Activated T-cell treated with anti-CD3 and anti-CD28 coated beads, Interleukin-2, amount 50 U/mL, for 1 hour (primary cell): Measurements from ENCODE around the gene LSM3.
A peak's percentile ranks its signal among the peaks of the same experiment; 100 is the strongest.

Experiments used
- DNase-seq: peaks from one replicate; pipeline ENCODE4 v3.0.0-alpha.2; 2020

The LSM3 gene

GRCh38 chr3:14178247-14179113, at the start of gene LSM3, which contains the start of gene XPC:
Gene LSM3 (plus strand): TSS chr3:14178817. CDS start chr3:14178861, 44 bp downstream.
Gene XPC (minus strand): TSS chr3:14178601. CDS start chr3:14178568, 33 bp downstream.
- DNase-seq: peak; percentile 100

DNA sequence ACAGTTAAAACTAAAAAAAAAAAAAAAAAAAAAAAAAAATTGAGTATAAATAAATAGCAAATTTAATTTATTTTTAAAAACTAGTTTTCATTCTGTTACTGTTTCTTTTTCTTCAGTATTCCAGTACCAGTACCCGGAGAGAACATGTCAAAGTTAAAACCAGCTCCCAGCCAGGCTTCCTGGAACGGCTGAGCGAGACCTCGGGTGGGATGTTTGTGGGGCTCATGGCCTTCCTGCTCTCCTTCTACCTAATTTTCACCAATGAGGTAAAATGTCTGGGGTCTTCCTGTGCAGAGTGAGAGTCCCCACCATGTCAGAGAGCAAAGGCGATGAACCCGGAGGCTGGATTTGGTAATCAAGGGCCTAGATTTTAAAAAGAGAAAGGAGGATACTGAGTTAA, 49.3 kb upstream of the LSM3 start:
- DNase-seq: no peak

- DNase-seq: no peak
These were observed 48.4 kb upstream of the LSM3 start for GRCh38 chr3:14130230-14130629.

DNA sequence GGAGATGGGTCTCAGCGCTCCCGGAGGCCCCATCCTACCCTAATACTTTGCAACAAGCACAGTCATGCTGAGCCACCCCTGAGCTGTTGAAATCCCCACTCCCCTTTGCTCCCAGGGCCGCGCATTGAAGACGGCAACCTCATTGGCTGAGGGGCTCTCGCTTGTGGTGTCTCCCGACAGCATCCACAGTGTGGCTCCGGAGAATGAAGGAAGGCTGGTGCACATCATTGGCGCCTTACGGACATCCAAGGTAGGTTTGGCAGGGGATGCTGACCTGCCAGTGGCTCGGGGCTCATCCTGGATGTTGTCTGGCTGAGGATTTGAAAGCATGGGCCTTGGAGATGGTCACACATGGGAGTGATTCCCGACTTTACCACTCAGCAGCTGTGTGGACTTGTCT, 47.9 kb upstream of the LSM3 start:
- DNase-seq: no peak

- DNase-seq: no peak
These were observed 47.5 kb upstream of the LSM3 start for GRCh38 chr3:14131134-14131533.

DNA sequence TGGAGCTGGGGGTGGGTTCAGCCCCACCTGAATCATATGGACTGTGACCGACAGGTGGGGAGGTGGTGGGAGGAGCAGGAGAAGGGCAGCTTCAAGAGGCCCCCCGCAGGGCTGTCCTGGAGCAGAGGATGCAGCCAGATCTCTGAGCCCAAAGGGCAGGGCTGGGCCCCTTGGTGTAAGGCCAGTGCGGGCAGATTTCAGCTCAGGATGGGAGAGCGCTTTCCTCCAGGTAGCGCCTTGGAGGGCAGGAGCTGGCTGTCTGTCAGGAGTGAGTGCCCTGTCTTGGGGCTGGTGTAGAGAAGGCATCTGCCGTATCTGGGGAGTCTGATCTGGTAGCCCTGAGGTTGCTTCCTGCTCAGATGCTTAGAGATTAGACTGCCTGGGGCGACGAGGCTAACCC, 46.5 kb upstream of the LSM3 start:
- DNase-seq: no peak

DNA sequence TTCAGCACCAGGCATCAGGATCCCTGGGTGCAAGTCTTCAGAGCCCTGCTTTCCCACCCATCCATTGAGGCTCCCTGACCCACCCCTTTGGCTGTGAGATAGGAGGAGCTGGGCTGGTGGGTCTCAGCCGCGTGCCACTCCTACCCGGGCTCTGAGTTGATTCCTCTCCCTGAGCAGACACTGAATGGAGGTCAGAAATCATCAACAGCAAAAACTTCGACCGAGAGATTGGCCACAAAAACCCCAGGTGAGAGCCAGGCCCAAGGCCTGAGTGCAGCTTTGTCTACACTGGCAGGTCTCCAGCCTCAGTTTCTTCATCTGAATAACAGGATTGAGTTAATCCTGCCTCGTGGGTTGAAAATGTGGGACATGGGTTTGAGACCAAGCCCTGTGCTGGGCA, 45.9 kb upstream of the LSM3 start:
- DNase-seq: no peak

- DNase-seq: no peak
These were observed 45.3 kb upstream of the LSM3 start for GRCh38 chr3:14133188-14133800.

DNA sequence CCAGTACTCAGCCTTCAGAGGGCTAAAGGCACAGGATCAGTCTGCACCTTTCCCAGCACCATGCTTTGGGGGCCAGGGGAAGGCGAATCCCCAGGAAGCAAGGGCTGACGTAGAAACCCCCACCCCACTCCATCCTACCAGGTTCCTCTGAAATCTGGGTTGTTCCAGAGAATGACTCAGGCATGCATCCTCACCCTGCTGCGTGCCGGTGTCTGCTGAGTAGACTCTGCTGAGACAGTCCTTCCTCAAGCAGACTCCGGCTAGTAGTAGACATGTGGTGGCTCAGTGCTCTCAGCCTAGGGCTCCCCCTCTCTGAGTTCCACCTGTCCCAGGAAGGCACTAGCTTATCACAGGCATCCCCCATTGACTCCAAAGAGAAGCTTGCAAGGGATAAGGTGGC, 44.7 kb upstream of the LSM3 start:
- DNase-seq: no peak

DNA sequence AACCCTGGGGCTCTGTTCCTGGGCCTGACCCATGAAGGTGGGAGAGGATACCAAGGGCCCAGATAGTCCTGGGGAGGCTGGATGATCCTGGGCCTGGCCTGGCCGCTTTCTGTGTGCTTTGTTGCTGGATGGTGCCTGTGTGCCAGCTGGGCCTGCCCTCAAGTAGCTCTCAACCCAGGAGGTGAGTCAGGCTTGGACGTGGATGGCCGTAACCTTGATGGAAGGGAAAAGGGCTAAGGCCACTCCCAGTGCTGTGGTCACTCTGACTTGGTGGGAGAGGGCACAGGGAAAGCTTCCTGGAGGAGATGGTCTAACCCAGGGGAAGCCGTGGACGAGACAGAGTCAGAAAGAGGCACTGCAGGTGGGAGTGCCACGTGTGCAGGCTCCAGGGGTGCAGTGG, 44.3 kb upstream of the LSM3 start:
- DNase-seq: no peak

DNA sequence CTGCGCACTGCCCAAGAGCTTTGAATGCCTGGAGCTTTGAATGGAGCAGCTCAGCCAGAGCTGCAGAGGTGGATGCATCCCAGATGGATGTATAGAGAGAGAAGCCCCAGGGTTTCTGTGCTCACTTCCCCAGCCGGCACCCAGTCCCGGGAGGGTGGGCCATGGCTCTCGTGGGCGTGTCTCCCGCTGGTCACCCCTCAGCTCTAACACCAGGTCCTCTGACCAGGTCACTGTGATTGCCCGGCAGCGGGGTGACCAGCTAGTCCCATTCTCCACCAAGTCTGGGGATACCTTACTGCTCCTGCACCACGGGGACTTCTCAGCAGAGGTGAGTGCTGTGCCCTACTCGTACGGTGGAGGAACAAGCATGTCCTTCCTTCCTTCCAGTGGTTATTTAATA, 43.0 kb upstream of the LSM3 start:
- DNase-seq: no peak

- no peak for DNase-seq
These were observed 41.6 kb upstream of the LSM3 start for GRCh38 chr3:14137004-14137403.

DNA sequence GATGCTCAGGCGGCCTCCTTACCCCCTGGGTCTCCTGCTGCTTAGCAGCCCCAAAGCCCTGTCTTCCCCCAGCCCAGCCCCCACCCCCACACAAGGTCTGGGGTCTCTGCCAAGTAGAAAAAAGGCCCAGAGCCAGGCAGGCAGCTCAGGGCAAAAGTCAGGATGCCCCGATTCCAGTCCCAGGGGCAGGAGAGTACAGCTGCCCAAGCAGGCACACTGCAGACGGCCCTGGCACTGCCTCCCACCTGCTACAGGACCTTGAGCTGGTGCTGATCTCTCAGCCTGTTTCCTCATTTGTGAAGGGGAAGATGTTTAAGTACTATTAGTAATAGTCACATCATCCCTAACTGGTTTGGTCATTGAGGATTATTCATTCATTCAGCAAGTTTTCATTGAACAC, 41.2 kb upstream of the LSM3 start:
- DNase-seq: no peak

- DNase-seq: no peak
These were observed 40.3 kb upstream of the LSM3 start for GRCh38 chr3:14138109-14138877.

GRCh38 chr3:14138878-14139655, 39.5 kb upstream of the LSM3 start:
- no peak for DNase-seq

- DNase-seq: no peak
These were observed 38.8 kb upstream of the LSM3 start for GRCh38 chr3:14139771-14140170.

DNA sequence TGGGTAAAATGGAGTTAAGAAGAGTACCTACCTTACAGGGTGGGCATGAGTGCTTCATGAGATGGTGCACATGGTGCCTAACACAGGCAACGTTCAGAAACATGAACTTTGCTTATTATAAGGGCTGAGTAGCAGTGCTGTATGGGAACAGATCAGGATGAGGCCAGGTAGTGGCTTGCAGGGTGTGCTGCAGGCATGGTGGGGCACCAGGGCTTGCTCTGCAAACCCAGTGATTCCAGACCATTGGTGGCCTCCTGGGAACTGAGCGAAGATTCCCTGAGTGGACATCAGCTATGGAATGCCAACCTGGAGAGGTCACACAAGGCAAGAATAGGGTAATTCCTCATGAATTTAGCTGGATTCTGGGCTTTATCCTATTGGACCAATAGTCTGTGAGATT, 37.9 kb upstream of the LSM3 start:
- DNase-seq: no peak

DNA sequence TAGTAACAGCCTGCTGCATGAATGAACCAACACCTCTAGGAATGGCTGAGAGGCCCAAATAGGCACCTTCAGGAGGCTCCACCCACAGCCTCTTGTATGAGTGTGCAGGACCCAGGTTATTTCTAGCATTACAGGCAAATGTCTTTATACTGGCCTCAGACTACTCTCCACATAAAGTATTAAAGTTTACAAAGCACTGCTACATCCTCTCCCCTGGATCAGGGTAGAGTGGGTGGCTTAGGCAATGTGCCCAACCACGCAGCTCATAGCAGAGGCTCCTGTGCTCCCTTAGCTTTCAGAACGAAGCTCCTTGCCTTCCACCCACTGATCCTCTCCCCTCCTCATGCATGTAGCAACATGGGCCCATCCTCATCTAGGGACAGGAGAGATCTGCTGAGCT, 37.5 kb upstream of the LSM3 start:
- DNase-seq: no peak

DNA sequence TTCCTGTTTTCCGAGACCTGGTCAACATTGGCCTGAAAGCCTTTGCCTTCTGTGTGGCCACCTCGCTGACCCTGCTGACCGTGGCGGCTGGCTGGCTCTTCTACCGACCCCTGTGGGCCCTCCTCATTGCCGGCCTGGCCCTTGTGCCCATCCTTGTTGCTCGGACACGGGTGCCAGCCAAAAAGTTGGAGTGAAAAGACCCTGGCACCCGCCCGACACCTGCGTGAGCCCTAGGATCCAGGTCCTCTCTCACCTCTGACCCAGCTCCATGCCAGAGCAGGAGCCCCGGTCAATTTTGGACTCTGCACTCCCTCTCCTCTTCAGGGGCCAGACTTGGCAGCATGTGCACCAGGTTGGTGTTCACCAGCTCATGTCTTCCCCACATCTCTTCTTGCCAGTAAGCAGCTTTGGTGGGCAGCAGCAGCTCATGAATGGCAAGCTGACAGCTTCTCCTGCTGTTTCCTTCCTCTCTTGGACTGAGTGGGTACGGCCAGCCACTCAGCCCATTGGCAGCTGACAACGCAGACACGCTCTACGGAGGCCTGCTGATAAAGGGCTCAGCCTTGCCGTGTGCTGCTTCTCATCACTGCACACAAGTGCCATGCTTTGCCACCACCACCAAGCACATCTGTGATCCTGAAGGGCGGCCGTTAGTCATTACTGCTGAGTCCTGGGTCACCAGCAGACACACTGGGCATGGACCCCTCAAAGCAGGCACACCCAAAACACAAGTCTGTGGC, 36.8 kb upstream of the LSM3 start:
- peak; percentile 25 for DNase-seq

DNA sequence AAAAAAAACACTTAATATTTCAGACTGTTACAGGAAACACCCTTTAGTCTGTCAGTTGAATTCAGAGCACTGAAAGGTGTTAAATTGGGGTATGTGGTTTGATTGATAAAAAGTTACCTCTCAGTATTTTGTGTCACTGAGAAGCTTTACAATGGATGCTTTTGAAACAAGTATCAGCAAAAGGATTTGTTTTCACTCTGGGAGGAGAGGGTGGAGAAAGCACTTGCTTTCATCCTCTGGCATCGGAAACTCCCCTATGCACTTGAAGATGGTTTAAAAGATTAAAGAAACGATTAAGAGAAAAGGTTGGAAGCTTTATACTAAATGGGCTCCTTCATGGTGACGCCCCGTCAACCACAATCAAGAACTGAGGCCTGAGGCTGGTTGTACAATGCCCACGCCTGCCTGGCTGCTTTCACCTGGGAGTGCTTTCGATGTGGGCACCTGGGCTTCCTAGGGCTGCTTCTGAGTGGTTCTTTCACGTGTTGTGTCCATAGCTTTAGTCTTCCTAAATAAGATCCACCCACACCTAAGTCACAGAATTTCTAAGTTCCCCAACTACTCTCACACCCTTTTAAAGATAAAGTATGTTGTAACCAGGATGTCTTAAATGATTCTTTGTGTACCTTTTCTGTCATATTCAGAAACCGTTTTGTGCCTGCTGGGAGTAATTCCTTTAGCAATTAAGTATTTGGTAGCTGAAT, 35.9 kb upstream of the LSM3 start:
- DNase-seq: peak; percentile 64
